GM18508 (cell line): ENCODE results near the gene DBP.

ENCODE experiments used
- ATAC-seq: cut with Tn5 transposase; IDR thresholded peaks from one replicate; pipeline ENCODE4 v1.9.1; 2021; ENCODE audit warnings: moderate number of reproducible peaks; ENCODE audit not compliant: insufficient read depth, unreplicated experiment

Gene DBP

DNA sequence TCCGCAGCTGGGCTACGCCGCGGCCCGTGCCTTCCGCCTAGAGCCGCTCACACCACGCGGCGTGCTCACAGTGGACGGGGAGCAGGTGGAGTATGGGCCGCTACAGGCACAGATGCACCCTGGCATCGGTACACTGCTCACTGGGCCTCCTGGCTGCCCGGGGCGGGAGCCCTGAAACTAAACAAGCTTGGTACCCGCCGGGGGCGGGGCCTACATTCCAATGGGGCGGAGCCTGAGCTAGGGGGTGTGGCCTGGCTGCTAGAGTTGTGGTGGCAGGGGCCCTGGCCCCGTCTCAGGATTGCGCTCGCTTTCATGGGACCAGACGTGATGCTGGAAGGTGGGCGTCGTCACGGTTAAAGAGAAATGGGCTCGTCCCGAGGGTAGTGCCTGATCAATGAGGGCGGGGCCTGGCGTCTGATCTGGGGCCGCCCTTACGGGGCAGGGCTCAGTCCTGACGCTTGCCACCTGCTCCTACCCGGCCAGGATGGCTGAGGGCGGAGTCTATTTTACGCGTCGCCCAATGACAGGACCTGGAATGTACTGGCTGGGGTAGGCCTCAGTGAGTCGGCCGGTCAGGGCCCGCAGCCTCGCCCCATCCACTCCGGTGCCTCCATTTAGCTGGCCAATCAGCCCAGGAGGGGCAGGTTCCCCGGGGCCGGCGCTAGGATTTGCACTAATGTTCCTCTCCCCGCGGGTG is 7.4 kb downstream of the DBP start:
- ATAC-seq: no peak

DNA sequence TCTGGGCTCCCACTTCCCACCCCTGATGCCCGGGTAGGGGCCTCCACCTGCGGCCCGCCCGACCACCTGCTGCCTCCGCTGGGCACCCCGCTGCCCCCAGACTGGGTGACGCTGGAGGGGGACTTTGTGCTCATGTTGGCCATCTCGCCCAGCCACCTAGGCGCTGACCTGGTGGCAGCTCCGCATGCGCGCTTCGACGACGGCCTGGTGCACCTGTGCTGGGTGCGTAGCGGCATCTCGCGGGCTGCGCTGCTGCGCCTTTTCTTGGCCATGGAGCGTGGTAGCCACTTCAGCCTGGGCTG is 7.9 kb downstream of the DBP start:
- ATAC-seq: no peak

GRCh38 chr19:48628486-48629296 is 8.5 kb downstream of the DBP start:
- no peak for ATAC-seq

DNA sequence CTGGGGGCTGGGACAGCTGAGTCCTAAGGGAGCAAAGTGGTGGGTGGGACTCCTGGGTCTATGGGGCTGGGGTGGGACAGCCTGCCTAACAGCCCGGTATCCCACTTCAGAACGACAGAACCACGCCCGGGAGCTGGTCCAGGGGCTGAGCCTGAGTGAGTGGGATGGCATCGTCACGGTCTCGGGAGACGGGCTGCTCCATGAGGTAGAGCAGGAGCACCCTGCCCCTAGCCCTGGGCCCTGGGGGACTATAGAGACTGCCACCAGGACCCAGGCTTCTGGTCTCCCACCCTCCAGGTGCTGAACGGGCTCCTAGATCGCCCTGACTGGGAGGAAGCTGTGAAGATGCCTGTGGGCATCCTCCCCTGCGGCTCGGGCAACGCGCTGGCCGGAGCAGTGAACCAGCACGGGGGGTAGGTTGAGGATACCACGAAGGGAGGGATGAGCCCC is 9.3 kb downstream of the DBP start:
- ATAC-seq: no peak

DNA sequence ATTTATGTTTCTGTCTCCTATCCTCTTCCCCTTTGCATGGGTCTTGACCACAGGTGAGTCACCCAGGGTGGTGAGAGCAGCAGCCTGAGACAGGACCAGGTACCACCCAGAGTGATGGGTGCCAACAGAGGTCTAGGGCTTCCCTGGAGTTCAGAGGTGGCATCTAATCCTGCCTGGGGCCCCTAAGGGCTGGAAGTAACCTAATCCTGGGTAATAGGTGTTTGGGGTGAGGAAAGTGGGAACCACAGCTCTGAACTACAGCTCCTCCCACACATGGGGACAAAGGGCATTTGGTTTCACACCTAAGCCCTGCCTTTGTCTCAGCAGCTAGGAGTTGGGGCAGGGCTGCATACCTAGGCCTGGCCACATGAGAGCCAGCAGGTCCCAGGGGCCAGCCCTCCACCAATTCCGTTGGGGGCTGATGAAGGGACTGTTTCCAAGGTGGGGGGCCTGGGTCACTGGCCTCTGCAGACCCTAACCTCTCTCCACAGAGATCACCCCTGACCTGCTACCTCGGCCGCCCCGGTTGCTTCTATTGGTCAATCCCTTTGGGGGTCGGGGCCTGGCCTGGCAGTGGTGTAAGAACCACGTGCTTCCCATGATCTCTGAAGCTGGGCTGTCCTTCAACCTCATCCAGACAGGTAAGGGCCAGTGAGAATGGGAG is 9.8 kb downstream of the DBP start:
- ATAC-seq: no peak

- ATAC-seq: no peak
These were observed 11.3 kb downstream of the DBP start for GRCh38 chr19:48625891-48626327.

DNA sequence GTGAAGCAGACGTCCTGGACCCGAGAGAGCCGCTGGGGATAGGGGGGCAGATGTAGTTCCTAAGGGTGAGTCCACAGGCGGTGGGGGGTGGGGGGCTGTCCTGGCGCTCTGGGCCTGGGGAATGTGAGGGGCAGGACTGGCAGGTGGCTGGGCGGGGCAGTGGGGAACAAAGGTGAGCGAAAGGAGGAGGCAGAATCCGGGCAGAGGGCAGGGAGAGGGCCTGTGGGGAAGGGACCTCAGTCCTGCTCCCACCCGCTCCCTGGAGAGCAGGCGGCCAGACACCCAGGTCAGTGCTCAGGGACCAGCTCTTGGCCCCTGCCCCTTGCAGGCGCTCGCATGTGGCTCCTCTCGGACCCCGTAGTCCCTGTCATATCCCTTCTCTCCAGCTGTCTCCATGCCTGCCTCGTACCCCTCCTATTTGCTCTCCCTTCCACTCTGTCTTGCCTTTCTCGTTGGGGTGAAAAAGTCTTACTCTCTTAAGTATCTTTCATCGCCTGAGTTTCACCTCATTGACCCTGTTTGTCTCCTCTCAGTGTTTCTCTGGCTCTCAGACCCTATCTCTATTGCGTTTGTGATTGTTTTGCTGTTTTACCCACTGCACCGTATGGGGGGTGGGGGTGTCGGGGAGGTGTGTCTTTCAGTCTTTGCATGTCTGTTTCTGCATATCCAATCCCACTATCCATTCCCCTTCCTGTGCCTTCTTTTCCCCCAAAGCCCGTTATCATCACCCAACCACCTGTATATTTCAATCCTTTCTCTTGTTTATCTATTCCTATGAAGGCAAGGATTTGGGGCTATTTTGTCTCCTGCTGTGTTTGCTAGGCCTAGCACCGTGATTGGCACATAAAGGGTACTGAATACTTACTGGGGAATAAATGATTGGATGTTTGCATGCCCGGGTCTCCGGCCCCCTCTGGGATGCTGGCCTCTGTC is 12.1 kb downstream of the DBP start:
- ATAC-seq: no peak

DNA sequence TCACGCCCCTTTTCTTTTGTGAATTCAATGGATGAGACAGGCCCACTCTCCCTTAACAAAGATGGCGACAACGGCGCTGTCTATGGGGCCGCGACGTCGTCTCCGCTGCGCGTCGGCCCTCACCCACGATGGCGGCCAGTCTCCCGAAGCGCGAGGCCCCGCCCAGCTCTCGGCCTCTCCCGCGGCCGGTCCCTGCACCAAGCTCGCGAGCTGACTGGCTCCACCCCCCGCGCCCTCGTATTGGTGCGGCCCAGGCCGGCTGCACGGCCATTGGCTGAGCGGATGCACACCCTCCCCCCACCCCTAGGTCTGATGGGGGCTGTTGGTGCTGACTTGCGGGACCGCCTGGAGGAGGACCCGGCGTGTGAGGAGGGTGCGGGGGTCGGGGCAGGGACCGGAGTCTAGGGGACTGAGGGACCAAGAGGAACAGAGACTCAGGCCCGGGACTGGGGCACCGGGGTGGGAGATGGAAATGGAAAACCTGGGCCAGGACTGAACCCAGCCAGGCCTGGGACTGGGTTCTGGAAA is 13.0 kb downstream of the DBP start:
- no peak for ATAC-seq

- no peak for ATAC-seq
These were observed 13.6 kb downstream of the DBP start for GRCh38 chr19:48623556-48624066.

GRCh38 chr19:48619692-48620585 is 17.2 kb downstream of the DBP start:
- ATAC-seq: no peak

DNA sequence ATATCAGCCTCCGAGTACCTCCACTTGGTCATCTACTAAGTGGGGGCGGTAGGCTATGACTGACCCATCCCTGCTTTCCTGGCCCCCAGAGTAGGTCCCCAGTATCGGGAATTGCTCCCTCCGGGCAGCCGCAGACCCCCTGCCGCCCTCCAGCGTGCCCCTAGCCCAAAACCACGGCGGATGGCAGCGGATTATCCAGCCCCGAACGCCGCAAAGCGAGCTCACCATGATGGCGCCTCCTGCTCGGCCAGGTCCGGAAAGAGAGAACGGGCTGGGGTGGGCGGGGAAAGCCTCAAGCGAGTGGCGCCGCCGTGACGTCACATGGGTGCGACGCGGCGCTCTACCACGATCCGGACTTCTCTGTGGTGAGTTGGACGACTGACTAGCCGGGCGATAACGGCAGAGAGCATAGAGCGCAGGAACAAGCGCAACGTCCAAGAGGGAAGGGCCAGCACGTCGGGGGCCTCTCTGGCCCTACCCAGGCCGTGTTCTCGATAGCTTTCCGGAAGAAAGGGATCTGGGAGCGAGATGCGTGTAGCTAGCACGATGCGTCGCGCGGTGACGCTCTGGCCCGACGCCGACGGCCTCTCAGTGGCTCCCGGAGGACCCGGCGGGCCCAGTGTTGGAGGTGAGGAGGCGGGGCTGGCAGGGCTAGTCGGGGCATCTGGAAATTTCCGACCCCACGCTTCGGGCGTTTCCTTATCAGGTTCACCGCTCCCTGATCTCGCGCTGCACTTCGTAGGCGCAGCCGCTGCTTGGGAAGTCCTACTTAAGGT is 18.1 kb downstream of the DBP start, which contains the start of the genes RPL18 and SPHK2:
TSS of gene RPL18 (minus strand) at position 263 of the 776 bp plus-strand sequence. CDS start at position 228, 35 bp downstream.
TSS of gene SPHK2 (plus strand) at position 591 of the 776 bp plus-strand sequence. CDS start 1,009 bp downstream, outside the sequence.
- peak; percentile 76 for ATAC-seq

- ATAC-seq: no peak
These were observed 18.8 kb downstream of the DBP start for GRCh38 chr19:48618278-48618915.

DNA sequence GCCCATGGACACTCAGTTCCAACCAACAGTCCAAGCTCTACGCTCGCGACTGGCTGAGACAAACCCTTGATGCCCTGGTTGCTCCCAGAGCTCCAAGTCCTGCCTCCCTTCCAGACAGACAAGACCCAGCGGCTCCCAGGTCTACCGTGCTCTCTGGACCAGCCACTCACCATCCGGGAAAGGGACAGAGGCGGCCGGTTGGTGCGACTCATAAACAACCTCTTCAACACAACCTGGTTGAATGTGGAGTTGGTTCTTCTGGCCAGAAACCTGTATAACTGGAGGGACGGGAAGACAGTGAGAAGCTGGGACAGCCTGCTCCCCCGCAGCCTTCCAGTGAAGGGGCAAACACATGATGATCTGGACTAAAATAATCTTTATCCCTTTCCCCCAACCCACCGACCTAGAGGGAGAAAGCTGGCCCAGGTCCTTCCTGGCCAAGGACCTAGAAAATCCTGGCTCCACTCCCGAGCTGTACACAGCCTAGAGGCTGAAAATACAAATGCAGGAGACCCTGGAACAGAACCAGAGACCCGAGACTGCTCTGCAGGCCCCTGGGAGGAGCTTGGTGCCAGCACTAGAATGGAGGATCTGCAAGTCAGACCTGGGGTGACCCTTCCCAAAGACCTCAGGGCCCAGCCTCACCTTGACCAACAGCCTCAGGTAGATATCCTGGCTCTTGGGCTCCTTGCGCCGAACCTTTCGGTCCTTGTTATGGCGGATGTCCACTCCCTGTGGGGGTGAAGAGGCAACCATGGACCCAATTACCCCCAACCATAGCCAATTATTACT is 19.8 kb downstream of the DBP start:
- ATAC-seq: no peak

DNA sequence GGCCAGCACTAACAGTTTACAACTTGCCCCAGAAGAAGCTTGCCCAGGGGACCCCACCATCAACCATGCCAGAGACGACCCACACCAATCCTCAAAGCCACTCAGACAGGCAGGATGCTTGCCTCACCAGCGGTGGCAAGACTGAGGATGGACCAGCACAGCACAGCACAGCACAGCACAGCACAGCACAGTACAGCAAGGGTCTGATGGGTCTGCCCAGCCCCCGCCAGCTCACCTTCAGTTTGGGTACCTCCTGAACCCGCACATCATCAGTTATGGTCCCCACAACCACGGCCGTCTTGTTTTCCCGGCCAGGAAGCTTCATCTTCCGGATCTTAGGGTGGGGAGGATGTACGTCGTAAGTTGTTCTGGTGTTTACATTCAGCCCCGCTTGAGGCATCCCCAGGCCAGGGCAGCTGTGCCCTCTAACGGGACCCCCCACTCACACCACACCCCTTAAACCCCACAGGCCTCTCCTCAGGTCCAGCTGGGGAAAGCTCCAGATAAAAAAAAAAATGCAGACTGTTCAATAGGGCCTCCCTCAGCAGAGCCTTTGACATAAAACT is 20.6 kb downstream of the DBP start:
- no peak for ATAC-seq

DNA sequence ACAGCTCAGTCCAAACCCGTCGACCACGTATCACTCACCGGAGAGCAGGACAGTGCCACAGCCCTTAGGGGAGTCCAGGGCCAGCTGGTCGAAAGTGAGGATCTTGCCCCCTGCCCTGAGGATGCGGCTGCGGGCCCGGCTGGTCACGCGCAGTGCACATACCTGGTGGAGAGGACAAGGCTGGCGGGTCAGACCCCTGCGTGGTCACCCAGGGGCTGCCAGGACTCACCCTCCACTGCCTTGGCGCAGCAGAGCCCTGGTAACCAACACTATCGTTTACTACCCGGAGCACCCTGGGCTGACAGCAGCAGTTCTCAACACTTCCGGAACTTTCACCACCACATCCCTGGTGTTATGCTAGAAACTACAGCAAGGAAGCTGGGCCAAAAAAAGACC is 21.1 kb downstream of the DBP start:
- no peak for ATAC-seq
